H9 (cell line): ENCODE results near the gene PCLAF. TPM values are rescaled to one million over a fixed set of nuclear protein-coding genes. Genes with fewer than 3 reads are reported as not detected.

Source experiments
- DNase-seq: peaks from one replicate; pipeline ENCODE4 v3.0.0-alpha.2; 2017
- H2AFZ ChIP-seq: one replicate; pipeline ENCODE4 v1.6.1; 2013; ENCODE audit warnings: mild to moderate bottlenecking, low read length, control low read depth, moderate library complexity
- H2AK5ac ChIP-seq: 2 replicates; pipeline ENCODE4 v1.6.1; 2013; ENCODE audit warnings: low read length, control low read depth, mixed read lengths; ENCODE audit not compliant: insufficient read length
- H2BK120ac ChIP-seq: one replicate; pipeline ENCODE4 v1.6.1; 2013; ENCODE audit warnings: low read depth, mild to moderate bottlenecking, low read length, control low read depth, inconsistent platforms; ENCODE audit not compliant: poor library complexity, severe bottlenecking
- H2BK12ac ChIP-seq: 2 replicates; pipeline ENCODE4 v1.6.1; 2013; ENCODE audit warnings: low read length, control low read depth, mixed read lengths, low read depth; ENCODE audit not compliant: insufficient read length
- H2BK15ac ChIP-seq: 2 replicates; pipeline ENCODE4 v1.6.1; 2013; ENCODE audit warnings: low read depth, low read length, control low read depth
- H2BK20ac ChIP-seq: one replicate; pipeline ENCODE4 v1.6.1; 2013; ENCODE audit warnings: low read depth, mild to moderate bottlenecking, low read length, control low read depth, inconsistent platforms; ENCODE audit not compliant: poor library complexity, severe bottlenecking
- H2BK5ac ChIP-seq: 2 replicates; pipeline ENCODE4 v1.6.1; 2013; ENCODE audit warnings: low read length, control low read depth, mixed read lengths; ENCODE audit not compliant: insufficient read length
- H3K14ac ChIP-seq: 2 replicates; pipeline ENCODE4 v1.6.1; 2013; ENCODE audit warnings: low read length, control low read depth; ENCODE audit not compliant: insufficient read depth
- H3K18ac ChIP-seq: 2 replicates; pipeline ENCODE4 v1.6.1; 2013; ENCODE audit warnings: low read depth, mild to moderate bottlenecking, mixed read lengths, low read length, control low read depth; ENCODE audit not compliant: insufficient read length
- H3K23ac ChIP-seq: 2 replicates; pipeline ENCODE4 v1.6.1; 2013; ENCODE audit warnings: low read length, control low read depth, mixed read lengths, low read depth; ENCODE audit not compliant: insufficient read length
- H3K23me2 ChIP-seq: 2 replicates; pipeline ENCODE4 v1.6.1; 2013; ENCODE audit warnings: low read depth, mild to moderate bottlenecking, mixed read lengths, low read length, control low read depth; ENCODE audit not compliant: insufficient read length, poor library complexity, severe bottlenecking
- H3K27ac ChIP-seq: 2 replicates; pipeline ENCODE4 v1.5.1; 2013; ENCODE audit warnings: low read length, control low read depth, mixed read lengths, low read depth; ENCODE audit not compliant: insufficient read length
- H3K27me3 ChIP-seq: 2 replicates; pipeline ENCODE4 v1.6.1; 2013; ENCODE audit warnings: low read length, control low read depth, inconsistent platforms; ENCODE audit not compliant: insufficient read depth
- H3K4ac ChIP-seq: 2 replicates; pipeline ENCODE4 v1.6.1; 2013; ENCODE audit warnings: low read depth, mild to moderate bottlenecking, control low read depth, inconsistent platforms, low read length, moderate library complexity
- H3K4me1 ChIP-seq: 2 replicates; pipeline ENCODE4 v1.6.1; 2013; ENCODE audit warnings: low read length, control low read depth, inconsistent platforms; ENCODE audit not compliant: insufficient read depth
- H3K4me2 ChIP-seq: 2 replicates; pipeline ENCODE4 v1.6.1; 2013; ENCODE audit warnings: low read length, control low read depth, mixed read lengths; ENCODE audit not compliant: insufficient read length, insufficient read depth
- H3K56ac ChIP-seq: 2 replicates; pipeline ENCODE4 v1.6.1; 2013; ENCODE audit warnings: low read depth, mild to moderate bottlenecking, mixed read lengths, low read length, control low read depth; ENCODE audit not compliant: insufficient read length
- H3K79me1 ChIP-seq: 2 replicates; pipeline ENCODE4 v1.6.1; 2013; ENCODE audit warnings: low read depth, mild to moderate bottlenecking, moderate library complexity, low read length, control low read depth, inconsistent platforms; ENCODE audit not compliant: insufficient read depth, poor library complexity, severe bottlenecking
- H3K79me2 ChIP-seq: 2 replicates; pipeline ENCODE4 v1.6.1; 2013; ENCODE audit warnings: low read length, control low read depth, inconsistent platforms; ENCODE audit not compliant: insufficient read depth
- H3K9ac ChIP-seq: 2 replicates; pipeline ENCODE4 v1.6.1; 2013; ENCODE audit warnings: low read length, control low read depth, mixed read lengths; ENCODE audit not compliant: insufficient read length; ENCODE audit errors: extremely low read depth
- H3K9me3 ChIP-seq: one replicate; pipeline ENCODE4 v1.6.1; 2013; ENCODE audit warnings: low read depth, low read length, inconsistent platforms; ENCODE audit not compliant: control insufficient read depth
- H3T11ph ChIP-seq: one replicate; pipeline ENCODE4 v1.6.1; 2013; ENCODE audit warnings: mild to moderate bottlenecking, low read length, control low read depth, inconsistent platforms
- H4K20me1 ChIP-seq: one replicate; pipeline ENCODE4 v1.6.1; 2013; ENCODE audit not compliant: control insufficient read depth, insufficient read length, insufficient read depth
- H4K5ac ChIP-seq: 2 replicates; pipeline ENCODE4 v1.6.1; 2013; ENCODE audit warnings: low read depth, mild to moderate bottlenecking, mixed read lengths, low read length, control low read depth; ENCODE audit not compliant: insufficient read length
- H4K8ac ChIP-seq: replicated peaks from 2 replicates; pipeline ENCODE4 v1.6.1; 2013; ENCODE audit warnings: low read length, control low read depth, mixed read lengths, low read depth; ENCODE audit not compliant: insufficient read length
- H4K91ac ChIP-seq: 2 replicates; pipeline ENCODE4 v1.6.1; 2013; ENCODE audit warnings: low read depth, mild to moderate bottlenecking, moderate library complexity, mixed read lengths, low read length, control low read depth; ENCODE audit not compliant: insufficient read length
- H3K27ac Mint-ChIP-seq, 3 experiments: 2 replicates in 2 of 3; 3 replicates in 1 of 3; pipeline ENCODE4 v1.8.0; 2020 to 2021; ENCODE audit warnings: mixed read lengths in 3 of 3, mild to moderate bottlenecking in 1 of 3, moderate library complexity in 1 of 3
- H3K27me3 Mint-ChIP-seq: 2 replicates; pipeline ENCODE4 v1.8.0; 2021; ENCODE audit warnings: low read depth, mild to moderate bottlenecking, moderate library complexity, mixed read lengths
- H3K36me3 Mint-ChIP-seq, 3 experiments: 2 replicates in 2 of 3; 3 replicates in 1 of 3; pipeline ENCODE4 v1.8.0; 2020 to 2021; ENCODE audit warnings: low read depth in 3 of 3, mixed read lengths in 3 of 3; ENCODE audit not compliant: insufficient read depth in 1 of 3
- H3K4me1 Mint-ChIP-seq, 2 experiments: 2 replicates each; pipeline ENCODE4 v1.8.0; 2020; ENCODE audit warnings: mixed read lengths in 2 of 2
- H3K4me3 Mint-ChIP-seq, 2 experiments: 2 replicates in 1 of 2; 3 replicates in 1 of 2; pipeline ENCODE4 v1.8.0; 2020 to 2021; ENCODE audit warnings: mild to moderate bottlenecking in 2 of 2, mixed read lengths in 2 of 2, moderate library complexity in 1 of 2
- H3K9me3 Mint-ChIP-seq, 2 experiments: 2 replicates in 1 of 2; 3 replicates in 1 of 2; pipeline ENCODE4 v1.8.0; 2020; ENCODE audit warnings: mild to moderate bottlenecking in 2 of 2, mixed read lengths in 2 of 2, moderate library complexity in 1 of 2
- CTCF ChIP-seq: fragments of 200-600 bp; sonication (generic); conservative IDR thresholded peaks from 3 replicates; pipeline ENCODE4 v1.8.0; 2021; ENCODE audit warnings: antibody characterized with exemption, mild to moderate bottlenecking
- WGBS: extraction: QIAGEN DNeasy Blood & Tissue Kit; methylation state at CpG from one replicate; pipeline ENCODE4 v1.1.7; 2013; ENCODE audit warnings: missing lambda C conversion rate, low lambda C conversion rate, mixed read lengths; ENCODE audit not compliant: insufficient read length; ENCODE audit errors: extremely low coverage; 5-methylcytosine and 5-hydroxymethylcytosine counted together
- total RNA-seq: library from RNA; stranded (reverse); gene quantifications from 2 replicates; pipeline ENCODE4 v1.2.1, GENCODE V29; 2021

PCLAF gene
- total RNA-seq, 1 experiment from 2014 or later: 65.6 TPM

DNA sequence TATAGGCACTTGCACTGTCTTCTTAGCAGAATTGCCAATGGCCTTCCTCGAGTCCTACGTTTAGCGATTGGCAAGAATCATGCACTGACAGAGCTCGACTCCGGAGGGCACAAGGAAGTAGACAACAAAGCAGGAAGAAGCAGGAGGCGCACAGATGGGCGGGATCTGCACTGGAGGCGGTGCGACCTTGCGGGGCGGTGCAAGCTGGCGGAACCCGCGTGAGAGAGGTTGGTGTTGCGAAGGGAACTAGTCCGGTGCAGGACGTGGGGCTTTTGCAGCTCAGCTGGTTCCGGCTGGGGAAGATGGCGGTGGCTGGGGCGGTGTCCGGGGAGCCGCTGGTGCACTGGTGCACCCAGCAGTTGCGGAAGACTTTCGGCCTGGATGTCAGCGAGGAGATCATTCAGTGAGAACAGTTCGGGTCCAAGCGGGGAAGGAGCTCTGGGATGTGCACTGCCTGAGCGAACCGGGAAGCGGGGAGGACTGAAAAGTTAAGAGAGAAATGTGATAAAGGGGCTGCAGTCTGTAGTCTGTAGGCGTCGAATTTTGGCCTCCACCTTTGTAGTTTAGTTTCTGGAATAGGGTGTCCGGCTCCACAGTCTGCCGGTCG is 6.4 kb upstream of the PCLAF start, which contains the start of gene TRIP4:
TSS of gene TRIP4 (plus strand) at position 275 of the 607 bp plus-strand sequence. CDS start at position 303, 28 bp downstream.
- no peak within 1 kb of the TSS for H3K56ac ChIP-seq
- H4K8ac ChIP-seq: no peak within 1 kb of the TSS
- no peak for TF ChIP-seq CTCF
- Mint-ChIP-seq H3K4me3 (peak within 1 kb of the TSS; percentile 93 to 99), H3K4me1 (peaks cover 4 to 8% of the 10 kb centered on the region in 2 experiments), H3K27me3 (no peaks in the 10 kb centered on the region), H3K9me3 (no peaks in the 10 kb centered on the region; a peak in 1 of 5 replicates), H3K27ac (peak within 1 kb of the TSS; percentile 60 to 94 (median 93); a peak in 6 of 7 replicates), H3K36me3 (peaks cover 0 to 3% (median 0%) of the 10 kb centered on the region in 3 experiments; a peak in 2 of 7 replicates)
- no peak within 1 kb of the TSS for H4K91ac ChIP-seq
- H3K23me2 ChIP-seq: no peaks in the 10 kb centered on the region
- peak within 1 kb of the TSS; percentile 69 for H3K9ac ChIP-seq
- no peak within 1 kb of the TSS for H2AK5ac ChIP-seq
- DNase-seq: peak; percentile 97
- H3K9me3 ChIP-seq: no peaks in the 10 kb centered on the region
- H3K14ac ChIP-seq: peak within 1 kb of the TSS; percentile 63; the same call in 1 of the 2 replicates
- no peaks in the 10 kb centered on the region for H3K4me1 ChIP-seq
- H2BK120ac ChIP-seq: no peak within 1 kb of the TSS
- H3K4me2 ChIP-seq: peak within 1 kb of the TSS; percentile 31
- H3T11ph ChIP-seq: no peak within 1 kb of the TSS
- no peaks in the 10 kb centered on the region for H4K20me1 ChIP-seq
- H2BK12ac ChIP-seq: no peak within 1 kb of the TSS
- H2BK20ac ChIP-seq: no peak within 1 kb of the TSS
- H3K79me2 ChIP-seq: no peaks in the 10 kb centered on the region
- no peak within 1 kb of the TSS for H2BK5ac ChIP-seq
- H2BK15ac ChIP-seq: no peak within 1 kb of the TSS
- H3K27ac ChIP-seq: no peak within 1 kb of the TSS
- no peak within 1 kb of the TSS for H3K4ac ChIP-seq
- H2AFZ ChIP-seq: peak within 1 kb of the TSS; percentile 41
- H3K27me3 ChIP-seq: no peaks in the 10 kb centered on the region
- H3K79me1 ChIP-seq: no peaks in the 10 kb centered on the region
- H3K18ac ChIP-seq: peak within 1 kb of the TSS; percentile 20
- WGBS: no CpG with 5 or more reads among the region's 35 CpGs
- H3K23ac ChIP-seq: no peak within 1 kb of the TSS
- no peak within 1 kb of the TSS for H4K5ac ChIP-seq
